Chondrocyte (in vitro differentiated cells): Measurements from ENCODE around the gene APBB2. TPM values are rescaled to one million over a fixed set of nuclear protein-coding genes. Genes with fewer than 3 reads are reported as not detected.

Experiments
- DNase-seq: peaks from one replicate; pipeline ENCODE4 v3.0.0; 2021; ENCODE audit warnings: mixed read lengths, low spot score
- H3K27ac Mint-ChIP-seq: one replicate; pipeline ENCODE4 v1.8.0; 2021; ENCODE audit warnings: mild to moderate bottlenecking, moderate library complexity, mixed read lengths; ENCODE audit not compliant: unreplicated experiment
- H3K27me3 Mint-ChIP-seq: 2 replicates; pipeline ENCODE4 v1.8.0; 2021; ENCODE audit warnings: low read depth, mixed read lengths
- H3K36me3 Mint-ChIP-seq: 2 replicates; pipeline ENCODE4 v1.8.0; 2021; ENCODE audit warnings: low read depth, mixed read lengths
- H3K4me1 Mint-ChIP-seq: 2 replicates; pipeline ENCODE4 v1.8.0; 2021; ENCODE audit warnings: low read depth, mild to moderate bottlenecking, mixed read lengths
- H3K4me3 Mint-ChIP-seq: one replicate; pipeline ENCODE4 v1.8.0; 2021; ENCODE audit warnings: mild to moderate bottlenecking, moderate library complexity, mixed read lengths; ENCODE audit not compliant: unreplicated experiment
- H3K9me3 Mint-ChIP-seq: 2 replicates; pipeline ENCODE4 v1.8.0; 2021; ENCODE audit warnings: low read depth, mixed read lengths
- CTCF ChIP-seq: fragments of 200-600 bp; sonication (generic); IDR thresholded peaks from 2 replicates; pipeline ENCODE4 v1.5.0; 2021; ENCODE audit warnings: antibody characterized with exemption, mild to moderate bottlenecking, moderate library complexity
- long read RNA-seq: library from polyadenylated mRNA; stranded (forward); transcript quantifications from one replicate; pipeline ENCODE4 v2.0.0, GENCODE V29; 2021
- total RNA-seq: library from RNA; stranded (reverse); gene quantifications from 3 replicates; pipeline ENCODE4 v1.2.1, GENCODE V29; 2021

APBB2 gene
- 111 to 192 TPM (median 119 TPM) in 3 replicates for total RNA-seq
- long read RNA-seq, full-length matches to known transcripts: 47 of 118 reads
- long read RNA-seq, partial matches to known transcripts: 6 of 118 reads
- long read RNA-seq, other reads (novel, unspliced or antisense): 65 of 118 reads

- Mint-ChIP-seq H3K27me3 (no peaks in the 10 kb centered on the region), H3K4me1 (peaks cover 58% of the 10 kb centered on the region), H3K4me3 (peak within 1 kb of the TSS; percentile 98), H3K36me3 (no peaks in the 10 kb centered on the region), H3K9me3 (no peaks in the 10 kb centered on the region), H3K27ac (peak within 1 kb of the TSS; percentile 98)
- peak; percentile 99 for DNase-seq
- peak; percentile 88 for TF ChIP-seq CTCF
Observed at GRCh38 chr4:41214136-41214824, at the start of gene APBB2. TSS of gene APBB2 (minus strand) at chr4:41214542. CDS start at chr4:41033254, 181,288 bp downstream.

- TF ChIP-seq CTCF: no peak
- peaks cover 33% of the 10 kb centered on the region for H3K4me1 Mint-ChIP-seq
- no peak for DNase-seq
- H3K27ac Mint-ChIP-seq: no peak overlapping the region
- no peaks in the 10 kb centered on the region for H3K9me3 Mint-ChIP-seq
- peaks cover 49% of the 10 kb centered on the region for H3K36me3 Mint-ChIP-seq
- H3K4me3 Mint-ChIP-seq: no peak overlapping the region
- no peaks in the 10 kb centered on the region for H3K27me3 Mint-ChIP-seq
Observed at GRCh38 chr4:41262198-41262597, 47.9 kb upstream of the APBB2 start.

GRCh38 chr4:41260116-41260733 is 45.9 kb upstream of the APBB2 start:
- DNase-seq: no peak
- no peaks in the 10 kb centered on the region for H3K9me3 Mint-ChIP-seq
- H3K36me3 Mint-ChIP-seq: peaks cover 35% of the 10 kb centered on the region
- H3K27ac Mint-ChIP-seq: peak overlapping the region; percentile 55
- H3K4me1 Mint-ChIP-seq: peaks cover 43% of the 10 kb centered on the region
- TF ChIP-seq CTCF: no peak
- H3K27me3 Mint-ChIP-seq: no peaks in the 10 kb centered on the region
- H3K4me3 Mint-ChIP-seq: peak overlapping the region; percentile 4

GRCh38 chr4:41258783-41259182 is 44.4 kb upstream of the APBB2 start:
- no peak for DNase-seq
- Mint-ChIP-seq H3K4me3 (peak overlapping the region; percentile 85), H3K27me3 (no peaks in the 10 kb centered on the region), H3K9me3 (no peaks in the 10 kb centered on the region), H3K4me1 (peaks cover 43% of the 10 kb centered on the region), H3K36me3 (peaks cover 28% of the 10 kb centered on the region), H3K27ac (peak overlapping the region; percentile 77)
- TF ChIP-seq CTCF: peak; percentile 75

- TF ChIP-seq CTCF: no peak
- no peak for DNase-seq
- H3K4me1 Mint-ChIP-seq: peaks cover 43% of the 10 kb centered on the region
- H3K27me3 Mint-ChIP-seq: no peaks in the 10 kb centered on the region
- H3K36me3 Mint-ChIP-seq: peaks cover 20% of the 10 kb centered on the region
- H3K27ac Mint-ChIP-seq: peak overlapping the region; percentile 77
- H3K4me3 Mint-ChIP-seq: peak overlapping the region; percentile 85
- H3K9me3 Mint-ChIP-seq: no peaks in the 10 kb centered on the region
Observed at GRCh38 chr4:41257906-41258305, 43.6 kb upstream of the APBB2 start.
